ENCODE results near the gene APBA2.
A peak's percentile ranks its signal among the peaks of the same experiment; 100 is the strongest.

Gene APBA2

GRCh38 chr15:28961391-28961790 lies 75.6 kb downstream of the APBA2 start:
- DNase-seq, result peak; percentile 41

GRCh38 chr15:28962851-28963710 lies 77.3 kb downstream of the APBA2 start:
- peak; percentile 40 for DNase-seq

- peak; percentile 30 for DNase-seq
Measured at GRCh38 chr15:28963711-28964081, 77.9 kb downstream of the APBA2 start.

DNA sequence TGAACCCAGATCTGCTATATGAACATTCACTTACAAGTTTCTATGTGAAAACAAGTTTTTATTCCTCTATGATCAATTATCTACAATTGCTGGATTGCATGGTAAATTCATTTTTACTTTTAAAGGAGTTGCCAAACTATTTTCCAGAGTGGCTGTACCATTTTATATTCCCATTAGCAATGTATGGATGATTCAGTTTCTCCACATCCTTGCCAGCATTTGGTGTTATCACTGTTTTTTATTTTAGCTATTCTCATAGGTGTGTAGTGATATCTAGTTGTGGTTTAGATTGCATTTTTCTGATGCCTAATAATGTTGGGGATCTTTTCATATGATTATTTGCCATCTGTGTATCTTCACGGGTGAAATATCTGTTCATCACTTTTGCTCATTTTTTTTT lies 78.3 kb downstream of the APBA2 start:
- DNase-seq, result no peak

- no peak for DNase-seq
Measured at GRCh38 chr15:28967066-28967465, 81.3 kb downstream of the APBA2 start.

DNA sequence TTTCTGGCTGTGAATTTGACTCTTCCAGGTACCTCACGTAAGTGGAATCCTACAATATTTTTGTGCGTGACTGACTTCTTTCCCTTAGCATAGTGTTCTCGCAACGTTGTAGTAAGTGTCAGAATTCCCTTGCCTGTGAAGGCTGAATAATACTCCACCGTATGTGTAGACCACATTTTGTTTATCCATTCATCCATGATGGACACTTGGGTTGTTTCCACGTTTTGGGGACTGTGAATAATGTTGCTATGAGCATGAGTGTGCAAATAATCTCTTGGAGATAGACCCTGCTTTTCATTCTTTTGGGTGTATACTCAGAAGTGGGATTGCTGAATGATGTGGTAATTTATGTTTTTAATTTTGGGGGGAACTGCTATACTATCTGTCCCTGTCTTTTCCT lies 82.2 kb downstream of the APBA2 start:
- no peak for DNase-seq

DNA sequence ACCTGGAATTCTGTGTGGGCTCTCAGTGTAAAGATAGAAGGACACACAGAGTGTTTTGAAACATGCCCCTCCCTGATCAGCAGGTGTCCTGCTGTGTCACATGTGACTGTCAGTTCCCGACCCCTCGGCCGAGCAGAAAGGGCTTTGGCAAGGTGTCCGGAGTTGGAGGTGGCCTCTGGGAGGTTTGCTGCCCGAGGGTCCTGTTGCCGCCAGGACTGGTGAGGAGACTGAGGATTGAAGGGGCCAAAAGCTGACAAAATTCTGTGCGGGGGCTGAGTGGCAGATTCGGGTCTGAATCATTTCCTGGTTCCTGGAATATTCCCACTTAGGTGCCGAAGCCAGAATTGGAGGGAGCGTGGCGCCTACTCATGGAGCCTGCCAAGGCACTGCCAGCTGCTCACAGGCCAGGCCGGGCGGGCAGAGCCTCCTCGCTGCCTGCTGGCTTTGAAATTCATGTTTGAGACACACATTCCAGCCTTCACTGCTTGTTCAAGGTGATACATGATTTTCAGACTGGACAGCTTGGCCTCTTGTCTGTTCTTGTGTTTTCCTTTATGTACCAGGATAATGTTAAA lies 83.8 kb downstream of the APBA2 start:
- DNase-seq, result peak; percentile 48

- DNase-seq, result peak; percentile 64
Measured at GRCh38 chr15:28974142-28974541, 88.4 kb downstream of the APBA2 start.

DNA sequence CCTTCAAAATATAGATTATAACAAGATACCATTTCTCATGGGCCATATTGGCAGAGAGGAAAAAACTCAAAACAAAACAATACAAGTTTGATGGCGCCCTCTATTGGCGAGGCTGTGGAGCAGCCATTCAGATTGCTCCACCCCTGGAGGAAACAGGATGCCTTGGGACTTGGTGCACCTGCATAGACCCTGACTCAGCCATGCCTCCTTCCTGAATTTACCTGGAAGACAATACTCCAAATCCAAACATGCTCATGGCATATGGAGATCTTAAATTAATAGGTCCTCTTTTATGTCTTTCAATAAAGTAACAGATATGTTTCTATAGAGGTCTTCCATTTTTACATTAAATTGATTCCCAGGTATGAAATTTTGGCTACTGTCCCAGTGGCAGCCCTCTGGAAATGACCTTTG lies 90.0 kb downstream of the APBA2 start:
- peak; percentile 84 for DNase-seq

- DNase-seq, result peak; percentile 46
Measured at GRCh38 chr15:28977377-28978010, 91.7 kb downstream of the APBA2 start.

- DNase-seq, result no peak
Measured at GRCh38 chr15:28978011-28978378, 92.2 kb downstream of the APBA2 start.

DNA sequence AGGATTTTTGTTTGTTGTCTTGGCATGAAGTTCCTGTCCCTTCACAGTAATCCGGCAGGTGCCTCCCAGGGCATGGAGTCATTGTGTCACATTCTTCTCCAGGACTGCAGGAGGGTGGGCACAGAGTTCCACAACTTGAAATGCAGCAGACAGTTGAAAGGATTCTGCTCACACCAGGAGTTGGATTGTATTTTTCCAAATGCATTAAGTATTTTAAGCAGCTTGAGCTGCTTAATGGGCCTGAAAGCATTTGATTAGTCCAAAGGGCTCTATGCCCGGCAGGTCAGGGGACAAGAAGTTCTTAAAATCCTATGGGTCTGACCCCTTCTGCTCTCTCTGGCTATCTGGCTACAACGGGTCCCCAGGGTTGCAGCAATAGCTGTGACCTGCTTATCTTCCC lies 92.9 kb downstream of the APBA2 start:
- no peak for DNase-seq

DNA sequence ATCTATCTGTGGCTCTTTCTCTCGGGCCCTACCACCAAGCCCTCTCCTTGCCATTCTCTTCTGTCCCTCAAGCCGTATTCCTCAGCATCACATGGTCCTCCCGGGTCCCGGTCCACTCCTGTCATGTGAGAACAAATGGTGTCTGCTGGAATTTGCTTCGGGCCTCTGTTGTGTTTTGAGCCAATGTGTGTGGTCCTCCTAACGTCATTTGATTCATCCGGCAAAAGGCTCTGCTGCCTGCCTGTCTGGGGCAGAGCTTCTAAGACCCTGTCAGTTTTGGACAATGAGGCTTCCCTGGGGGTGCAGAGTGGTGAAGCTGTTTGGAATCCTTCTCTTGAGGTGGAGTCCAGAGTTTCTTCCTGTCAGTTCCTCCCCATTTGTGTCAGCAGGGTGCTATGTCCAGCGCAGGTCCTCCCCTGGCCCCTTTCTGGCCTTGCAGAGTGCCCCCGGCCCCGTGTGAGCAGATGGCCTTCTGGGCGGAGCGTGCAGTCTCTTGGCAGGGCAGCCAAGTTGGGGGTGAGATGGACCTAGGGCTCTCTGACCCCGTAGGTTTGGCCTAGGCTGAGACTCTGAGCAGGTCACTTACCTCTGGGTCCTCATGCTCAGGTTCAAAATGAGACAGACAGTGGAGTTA lies 93.6 kb downstream of the APBA2 start:
- DNase-seq, result peak; percentile 54

DNA sequence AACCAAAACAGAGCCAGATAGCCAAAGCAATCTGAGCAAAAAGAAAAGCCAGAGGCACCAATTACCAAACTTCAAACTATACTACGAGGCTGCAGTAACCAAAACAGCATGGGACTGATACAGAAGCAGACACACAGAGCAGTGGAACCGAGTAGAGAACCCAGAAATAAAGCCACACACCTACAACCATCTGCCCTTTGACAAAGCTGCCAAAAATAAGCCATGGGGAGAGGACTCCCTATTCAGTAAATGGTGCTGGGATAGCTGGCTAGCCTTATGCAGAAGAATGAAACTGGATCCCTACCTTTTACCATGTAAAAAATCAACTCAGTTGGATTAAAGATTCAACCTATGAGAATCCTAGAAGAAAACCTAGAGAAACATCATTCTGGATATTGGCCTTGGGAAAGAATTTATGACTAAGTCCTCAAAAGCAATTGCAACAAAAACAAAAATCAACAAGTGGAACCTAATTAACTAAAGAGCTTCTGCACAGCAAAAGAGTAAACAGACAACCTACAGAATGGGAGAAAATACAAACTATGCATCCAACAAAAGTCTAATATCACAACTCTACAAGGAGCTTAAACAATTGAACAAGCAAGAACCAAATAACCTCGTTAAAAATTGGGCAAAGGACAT lies 95.1 kb downstream of the APBA2 start:
- no peak for DNase-seq

- no peak for DNase-seq
Measured at GRCh38 chr15:28981351-28981720, 95.6 kb downstream of the APBA2 start.

- DNase-seq, result no peak
Measured at GRCh38 chr15:28981921-28982320, 96.1 kb downstream of the APBA2 start.

GRCh38 chr15:28982886-28983285 lies 97.1 kb downstream of the APBA2 start:
- peak; percentile 37 for DNase-seq

DNA sequence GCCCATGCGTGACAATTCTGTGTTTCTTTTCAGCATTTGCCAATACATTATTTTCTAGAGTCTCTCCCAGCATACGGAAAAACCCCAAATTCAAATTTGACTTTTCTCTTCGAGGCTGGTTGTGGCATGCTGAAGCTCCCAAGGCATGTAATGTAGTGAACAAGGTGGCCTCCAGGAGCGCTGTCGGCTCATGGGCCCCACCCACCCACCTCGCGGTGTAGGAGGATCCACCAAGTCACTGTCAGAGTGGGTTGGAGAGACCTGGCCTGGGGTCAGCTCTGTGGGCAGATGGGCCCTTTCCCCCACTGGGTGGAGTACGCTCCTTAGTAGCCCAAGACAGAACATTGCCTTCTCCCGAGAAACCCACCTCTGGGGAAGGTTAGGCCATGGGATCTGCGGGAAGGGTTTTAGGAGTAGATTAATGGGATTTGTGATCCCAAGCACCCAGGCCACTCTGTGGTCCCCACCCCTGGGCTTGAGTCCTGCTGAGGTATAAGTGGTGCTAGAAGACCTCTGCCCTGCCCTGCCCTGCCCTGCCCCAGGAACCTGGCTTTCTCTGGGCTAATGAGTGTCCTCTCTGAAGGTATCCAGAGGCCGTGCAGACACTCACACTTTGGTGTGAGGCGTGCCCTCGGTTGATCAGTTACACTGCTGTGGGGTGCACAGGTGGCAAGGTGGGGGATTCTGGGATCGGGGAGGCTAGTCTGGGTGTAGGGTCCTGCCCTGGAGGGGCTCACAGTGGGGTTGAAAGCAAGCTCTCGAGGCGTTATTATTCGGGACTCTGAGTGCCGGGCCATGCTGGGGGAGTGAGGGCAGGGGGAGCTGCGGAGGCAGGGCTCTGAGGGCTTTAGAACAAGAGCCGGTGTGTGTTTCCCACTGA lies 97.9 kb downstream of the APBA2 start:
- peak; percentile 54 for DNase-seq

DNA sequence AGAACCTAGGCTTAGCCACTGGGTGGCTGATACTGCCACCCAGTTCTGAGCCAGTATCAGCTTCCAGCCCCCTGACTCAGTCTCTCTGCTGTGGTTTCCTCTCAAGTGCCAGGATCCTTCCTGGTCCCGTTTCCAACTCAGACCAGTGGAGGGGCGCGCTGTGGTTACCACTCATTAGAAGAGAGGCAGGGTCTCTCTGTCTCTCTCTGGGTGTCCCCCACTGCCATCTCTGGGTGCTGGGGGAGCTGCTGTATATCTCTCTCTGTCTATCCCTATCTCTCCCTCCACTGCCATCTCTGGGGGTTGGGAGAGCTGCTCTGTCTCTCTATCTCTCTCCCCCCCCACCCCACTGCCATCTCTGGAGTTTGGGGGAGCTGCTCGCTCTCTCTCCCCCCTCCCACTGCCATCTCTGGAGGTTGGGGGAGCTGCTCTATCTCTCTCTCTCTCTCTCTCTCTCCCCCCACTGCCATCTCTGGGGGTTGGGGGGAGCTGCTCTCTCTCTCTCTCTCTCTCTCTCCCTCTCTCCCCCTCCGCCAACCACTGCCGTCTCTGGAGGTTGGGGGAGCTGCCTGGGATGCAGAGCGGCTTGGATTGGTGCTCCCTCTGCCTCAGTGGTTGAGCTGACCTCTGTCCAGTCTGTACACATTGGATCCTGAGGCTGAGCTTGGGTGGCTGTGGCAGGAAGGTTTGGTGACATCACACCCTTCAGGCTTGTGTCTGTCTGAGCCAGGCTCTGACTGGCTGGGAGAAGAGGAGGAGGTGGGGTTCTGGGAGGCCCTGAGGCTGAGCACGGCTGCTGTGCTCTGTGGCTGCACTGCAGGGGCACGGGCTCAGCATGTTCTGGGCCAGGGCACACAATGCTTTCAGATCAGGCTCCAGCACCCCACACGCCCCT lies 98.9 kb downstream of the APBA2 start:
- peak; percentile 51 for DNase-seq

DNA sequence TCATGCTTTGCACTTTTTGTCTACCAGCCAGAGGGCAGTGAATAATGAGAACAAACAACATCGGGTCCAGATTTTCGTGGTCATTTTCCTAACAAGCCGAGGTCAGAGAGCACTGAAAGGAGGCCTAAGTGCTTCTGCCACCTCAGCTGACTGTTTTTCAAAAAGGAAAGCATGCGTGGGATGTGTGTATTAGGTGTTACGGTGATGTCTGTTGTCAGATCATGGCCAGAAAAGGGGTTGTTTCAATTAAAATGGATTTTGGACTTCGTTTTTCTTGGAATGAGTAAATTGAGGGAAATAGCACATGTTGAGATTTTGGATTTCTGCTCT lies 99.5 kb downstream of the APBA2 start:
- no peak for DNase-seq

- DNase-seq, result no peak
Measured at GRCh38 chr15:28985691-28986090, 99.9 kb downstream of the APBA2 start.

Data from activated CD8-positive, alpha-beta memory T cell treated with anti-CD3 and anti-CD28 coated beads for 24 hours (primary cell).